Choroid plexus epithelial cell (primary cell): ENCODE results near the gene HOXA5.
A peak's percentile ranks its signal among the peaks of the same experiment; 100 is the strongest.

ENCODE experiments used
- DNase-seq: peaks from one replicate; pipeline ENCODE4 v3.0.0-alpha.2; 2010; ENCODE audit warnings: low read depth
- H3K4me3 ChIP-seq: 2 replicates; pipeline ENCODE4 v1.5.1; 2011; ENCODE audit warnings: low read depth, mild to moderate bottlenecking, control low read depth, low read length, moderate library complexity
- TF ChIP-seq, protein P1 (sequence below): conservative IDR thresholded peaks from 2 replicates; pipeline ENCODE4 v1.5.1; 2011; ENCODE audit warnings: low read depth, mild to moderate bottlenecking, control low read depth, inconsistent platforms, low read length, moderate library complexity

The HOXA5 gene

GRCh38 chr7:27130540-27131389 lies 12.7 kb downstream of the HOXA5 start, which contains the start of gene HOXA4:
Gene HOXA4 (minus strand): TSS chr7:27130757. CDS start chr7:27130733, 24 bp downstream.
- no peak for DNase-seq
- H3K4me3 ChIP-seq, result peak within 1 kb of the TSS; percentile 20
- TF ChIP-seq, protein P1, sequence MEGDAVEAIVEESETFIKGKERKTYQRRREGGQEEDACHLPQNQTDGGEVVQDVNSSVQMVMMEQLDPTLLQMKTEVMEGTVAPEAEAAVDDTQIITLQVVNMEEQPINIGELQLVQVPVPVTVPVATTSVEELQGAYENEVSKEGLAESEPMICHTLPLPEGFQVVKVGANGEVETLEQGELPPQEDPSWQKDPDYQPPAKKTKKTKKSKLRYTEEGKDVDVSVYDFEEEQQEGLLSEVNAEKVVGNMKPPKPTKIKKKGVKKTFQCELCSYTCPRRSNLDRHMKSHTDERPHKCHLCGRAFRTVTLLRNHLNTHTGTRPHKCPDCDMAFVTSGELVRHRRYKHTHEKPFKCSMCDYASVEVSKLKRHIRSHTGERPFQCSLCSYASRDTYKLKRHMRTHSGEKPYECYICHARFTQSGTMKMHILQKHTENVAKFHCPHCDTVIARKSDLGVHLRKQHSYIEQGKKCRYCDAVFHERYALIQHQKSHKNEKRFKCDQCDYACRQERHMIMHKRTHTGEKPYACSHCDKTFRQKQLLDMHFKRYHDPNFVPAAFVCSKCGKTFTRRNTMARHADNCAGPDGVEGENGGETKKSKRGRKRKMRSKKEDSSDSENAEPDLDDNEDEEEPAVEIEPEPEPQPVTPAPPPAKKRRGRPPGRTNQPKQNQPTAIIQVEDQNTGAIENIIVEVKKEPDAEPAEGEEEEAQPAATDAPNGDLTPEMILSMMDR, result no peak

DNA sequence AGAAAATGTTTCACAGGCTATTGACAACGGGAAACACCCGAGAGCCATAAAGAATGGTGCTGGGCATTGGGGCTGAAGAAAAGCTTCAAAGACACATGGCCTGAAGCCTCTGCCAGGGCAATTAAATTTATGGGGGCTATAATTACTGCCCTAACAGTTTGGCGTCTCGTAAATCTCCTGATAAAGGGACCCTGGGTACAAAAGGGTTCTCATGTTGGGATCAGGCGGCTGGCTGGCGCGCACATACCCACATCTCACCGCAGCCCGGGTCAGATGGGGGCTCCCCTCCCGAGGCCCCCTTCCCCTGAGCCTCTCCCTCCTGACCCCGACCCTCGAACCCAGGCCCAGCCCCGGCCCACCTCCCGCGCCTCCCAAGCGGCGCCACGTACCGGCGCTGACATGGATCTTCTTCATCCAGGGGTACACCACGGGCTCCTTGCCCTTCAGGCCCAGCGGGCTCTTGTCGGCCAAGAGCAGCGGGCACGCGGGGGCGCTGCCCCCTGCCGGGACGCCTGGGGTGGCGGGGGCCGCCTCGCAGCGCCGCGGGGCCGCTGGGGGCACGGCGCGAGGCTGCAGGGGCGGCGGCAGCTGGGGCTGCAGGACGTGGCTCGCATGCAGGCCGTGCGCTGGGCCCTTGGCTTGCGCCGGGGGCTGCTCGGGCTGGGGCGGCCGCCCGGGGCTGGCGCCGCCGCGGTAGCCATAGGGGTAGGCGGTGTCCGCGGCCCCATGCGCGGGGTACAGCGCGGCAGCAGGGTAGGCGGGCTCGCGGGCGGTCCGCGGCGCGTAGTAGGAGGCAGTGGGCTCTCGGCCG lies 13.5 kb downstream of the HOXA5 start:
- TF ChIP-seq, protein P1, result no peak
- H3K4me3 ChIP-seq, result no peak overlapping the region
- no peak for DNase-seq

GRCh38 chr7:27128776-27129728 lies 14.4 kb downstream of the HOXA5 start:
- no peak for DNase-seq
- H3K4me3 ChIP-seq, result no peak overlapping the region

DNA sequence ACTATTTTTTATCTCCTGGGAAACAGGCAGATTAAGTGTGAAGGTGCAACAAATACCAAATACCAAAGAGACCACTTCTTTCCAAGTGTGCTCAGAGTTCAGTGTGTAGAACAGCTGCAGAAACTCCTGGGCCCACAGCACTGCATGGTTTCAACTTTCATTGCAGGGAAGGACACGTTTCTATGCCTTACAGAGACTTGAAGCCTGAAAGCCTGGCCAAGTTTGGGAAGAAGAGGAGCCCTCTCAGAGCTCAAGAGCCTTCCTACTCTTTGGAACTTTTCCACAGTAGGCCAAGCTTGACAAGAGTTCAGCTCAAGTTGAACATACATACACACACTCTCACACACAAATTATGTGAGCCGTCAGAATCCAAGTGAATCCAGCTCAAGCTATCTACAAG lies 15.4 kb downstream of the HOXA5 start:
- no peak for DNase-seq
- TF ChIP-seq, protein P1, result no peak
- no peak overlapping the region for H3K4me3 ChIP-seq

More at GRCh38 chr7:27128776-27129728, 14.4 kb downstream of the HOXA5 start:
- TF ChIP-seq, protein P1, result no peak

- no peak for DNase-seq
- H3K4me3 ChIP-seq, result no peak overlapping the region
- TF ChIP-seq, protein P1, result no peak
Measured at GRCh38 chr7:27126596-27127327, 16.7 kb downstream of the HOXA5 start.

DNA sequence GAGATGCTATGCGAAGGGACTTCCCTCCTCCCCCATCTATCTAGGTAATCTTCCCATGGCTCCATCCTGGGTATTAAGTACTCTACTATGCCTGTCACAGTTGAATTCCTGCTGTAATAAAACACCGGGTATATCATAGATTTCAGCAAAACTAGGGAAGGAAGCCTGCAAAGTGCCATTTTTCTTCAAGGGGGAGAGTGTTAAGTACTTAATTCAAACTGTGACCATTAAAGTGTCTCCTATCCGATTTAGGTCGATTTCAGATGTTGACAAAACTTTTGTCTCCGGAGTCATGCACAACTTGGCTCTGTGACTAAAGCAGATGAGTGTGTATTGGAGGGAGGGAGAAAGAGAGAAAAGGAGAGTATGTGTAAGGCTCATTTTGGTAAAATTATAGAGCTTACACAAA lies 17.5 kb downstream of the HOXA5 start:
- TF ChIP-seq, protein P1, result no peak
- DNase-seq, result no peak
- H3K4me3 ChIP-seq, result no peak overlapping the region
